Lung (tissue), 12 donors: Measurements from ENCODE around the gene ERBB4. TPM values are rescaled to one million over a fixed set of nuclear protein-coding genes. Genes with fewer than 3 reads are reported as not detected.

Experiments
- ATAC-seq: fragments of 200-7000 bp; cut with Tn5 transposase; one replicate; pipeline ENCODE4 v1.9.1; 2020; ENCODE audit warnings: moderate number of reproducible peaks; ENCODE audit not compliant: insufficient read depth, low FRiP score
- DNase-seq, 3 donors: peaks; one replicate each; pipeline ENCODE4 v3.0.0-alpha.2; 2013 to 2017
- H3K27ac ChIP-seq, 2 donors: one replicate each; pipeline ENCODE4 v1.5.1; 2013; ENCODE audit warnings: mild to moderate bottlenecking in 2 of 2, moderate library complexity in 2 of 2, control low read depth in 1 of 2, inconsistent platforms in 1 of 2, low read depth in 1 of 2, low read length in 1 of 2
- H3K27me3 ChIP-seq, 3 donors: one replicate each; pipeline ENCODE4 v1.5.1; 2013; ENCODE audit warnings: low read length in 2 of 3; ENCODE audit not compliant: control insufficient read depth in 3 of 3, insufficient read depth in 3 of 3
- H3K36me3 ChIP-seq, 4 donors: one replicate each; pipeline ENCODE4 v1.5.1; 2013; ENCODE audit warnings: low read length in 4 of 4, mild to moderate bottlenecking in 1 of 4, moderate library complexity in 1 of 4; ENCODE audit not compliant: control insufficient read depth in 4 of 4, insufficient read depth in 4 of 4
- H3K4me1 ChIP-seq, 5 donors: one replicate each; pipeline ENCODE4 v1.5.1; 2013; ENCODE audit warnings: low read length in 5 of 5, mild to moderate bottlenecking in 2 of 5, moderate library complexity in 1 of 5; ENCODE audit not compliant: control insufficient read depth in 5 of 5, insufficient read depth in 5 of 5
- H3K4me3 ChIP-seq: one replicate; pipeline ENCODE4 v1.5.1; 2013; ENCODE audit warnings: mild to moderate bottlenecking, control low read depth, moderate library complexity
- H3K9ac ChIP-seq, 2 donors: one replicate each; pipeline ENCODE4 v1.5.1; 2013; ENCODE audit warnings: low read length in 2 of 2, control low read depth in 1 of 2; ENCODE audit not compliant: insufficient read depth in 1 of 2
- H3K9me3 ChIP-seq, 4 donors: one replicate each; pipeline ENCODE4 v1.5.1; 2013; ENCODE audit warnings: low read length in 3 of 4, mild to moderate bottlenecking in 1 of 4, moderate library complexity in 1 of 4; ENCODE audit not compliant: control insufficient read depth in 4 of 4, insufficient read depth in 3 of 4
- WGBS, 2 donors: extraction: QIAGEN DNeasy Blood & Tissue Kit; methylation state at CpG; one replicate each; pipeline ENCODE4 v1.1.7; 2013; 5-methylcytosine and 5-hydroxymethylcytosine counted together
- polyA plus RNA-seq, 2 donors: library from polyadenylated mRNA; stranded (reverse); fragments of 200-250 nt; gene quantifications; one replicate each; pipeline ENCODE4 v1.2.1, GENCODE V29; 2013
- total RNA-seq, 2 donors: library from RNA; depleted of rRNA in 1 of 2; stranded (reverse); fragments of >200 nt in 1 of 2; gene quantifications; one replicate each; pipeline ENCODE4 v1.2.1, GENCODE V29; 2014 to 2021
- TF ChIP-seq, protein P1 (sequence below): IDR thresholded peaks from 2 replicates; pipeline ENCODE4 v1.5.1; 2012; ENCODE audit warnings: mild to moderate bottlenecking; ENCODE audit errors: control extremely low read depth, extremely low read depth
- donor health status: control.
- donor health status: control.
- donor health status: Bipolar disorder and iron deficiency.
- donor health status: healthy.
- donor health status: DM: yes; HTN: yes; CAD: no.

Gene ERBB4
- total and polyA plus RNA-seq, 4 donors = 0.41 to 16.8 (median 5.3) TPM

- Histone ChIP-seq H3K27me3 (no peaks in the 10 kb centered on the region), H3K4me3 (no peak overlapping the region), H3K9ac (no peak overlapping the region), H3K4me1 (no peaks in the 10 kb centered on the region), H3K9me3 (no peaks in the 10 kb centered on the region), H3K36me3 (no peaks in the 10 kb centered on the region), H3K27ac (no peak overlapping the region)
- TF ChIP-seq, protein P1, sequence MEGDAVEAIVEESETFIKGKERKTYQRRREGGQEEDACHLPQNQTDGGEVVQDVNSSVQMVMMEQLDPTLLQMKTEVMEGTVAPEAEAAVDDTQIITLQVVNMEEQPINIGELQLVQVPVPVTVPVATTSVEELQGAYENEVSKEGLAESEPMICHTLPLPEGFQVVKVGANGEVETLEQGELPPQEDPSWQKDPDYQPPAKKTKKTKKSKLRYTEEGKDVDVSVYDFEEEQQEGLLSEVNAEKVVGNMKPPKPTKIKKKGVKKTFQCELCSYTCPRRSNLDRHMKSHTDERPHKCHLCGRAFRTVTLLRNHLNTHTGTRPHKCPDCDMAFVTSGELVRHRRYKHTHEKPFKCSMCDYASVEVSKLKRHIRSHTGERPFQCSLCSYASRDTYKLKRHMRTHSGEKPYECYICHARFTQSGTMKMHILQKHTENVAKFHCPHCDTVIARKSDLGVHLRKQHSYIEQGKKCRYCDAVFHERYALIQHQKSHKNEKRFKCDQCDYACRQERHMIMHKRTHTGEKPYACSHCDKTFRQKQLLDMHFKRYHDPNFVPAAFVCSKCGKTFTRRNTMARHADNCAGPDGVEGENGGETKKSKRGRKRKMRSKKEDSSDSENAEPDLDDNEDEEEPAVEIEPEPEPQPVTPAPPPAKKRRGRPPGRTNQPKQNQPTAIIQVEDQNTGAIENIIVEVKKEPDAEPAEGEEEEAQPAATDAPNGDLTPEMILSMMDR = no peak
- DNase-seq (no peak), ATAC-seq (no peak)
These were observed 438.9 kb downstream of the ERBB4 start for GRCh38 chr2:212099658-212100057.

DNA sequence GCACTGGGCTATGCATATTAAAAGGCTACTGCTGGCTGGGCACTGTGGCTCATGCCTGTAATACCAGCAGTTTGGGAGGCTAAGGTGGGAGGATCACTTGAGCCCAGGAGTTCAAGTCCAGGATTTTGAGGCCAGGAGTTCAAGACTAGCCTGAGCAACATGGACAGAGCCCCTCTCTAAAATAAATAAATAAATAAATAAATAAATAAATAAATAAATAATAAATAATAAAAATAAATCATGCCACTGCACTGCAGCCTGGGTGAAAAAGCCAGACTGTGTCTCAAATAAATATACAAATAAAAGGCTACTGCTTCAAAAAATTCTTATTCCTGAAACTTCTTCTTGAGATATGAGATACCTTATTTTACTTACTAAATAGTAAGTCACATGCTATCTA, 439.6 kb downstream of the ERBB4 start:
- no peak overlapping the region for H3K27ac ChIP-seq
- ATAC-seq = no peak
- DNase-seq = no peak
- H3K27me3 ChIP-seq = no peaks in the 10 kb centered on the region
- H3K4me1 ChIP-seq = no peaks in the 10 kb centered on the region
- H3K9ac ChIP-seq = no peak overlapping the region
- H3K9me3 ChIP-seq = no peaks in the 10 kb centered on the region
- H3K36me3 ChIP-seq = no peaks in the 10 kb centered on the region
- TF ChIP-seq, protein P1 = no peak
- H3K4me3 ChIP-seq = no peak overlapping the region

- Histone ChIP-seq H3K4me1 (no peaks in the 10 kb centered on the region), H3K4me3 (no peak overlapping the region), H3K9me3 (no peaks in the 10 kb centered on the region), H3K27ac (no peak overlapping the region), H3K27me3 (no peaks in the 10 kb centered on the region), H3K36me3 (no peaks in the 10 kb centered on the region), H3K9ac (no peak overlapping the region)
- WGBS, 2 donors = 70 to 89% methylated on average over 1 of the region's 1 CpG
- DNase-seq = no peak
- TF ChIP-seq, protein P1 = no peak
- no peak for ATAC-seq
These were observed 441.6 kb downstream of the ERBB4 start for GRCh38 chr2:212097001-212097400.

- Histone ChIP-seq H3K36me3 (no peaks in the 10 kb centered on the region), H3K4me1 (no peaks in the 10 kb centered on the region), H3K27me3 (no peaks in the 10 kb centered on the region), H3K9ac (no peak overlapping the region), H3K9me3 (no peaks in the 10 kb centered on the region), H3K4me3 (no peak overlapping the region), H3K27ac (no peak overlapping the region)
- TF ChIP-seq, protein P1 = no peak
- 65 to 71% methylated on average over 1 of the region's 1 CpG for WGBS, 2 donors
- ATAC-seq (no peak), DNase-seq (no peak)
These were observed 448.7 kb downstream of the ERBB4 start for GRCh38 chr2:212089873-212090272.
